ENCODE data around the gene PMS1.

DNA sequence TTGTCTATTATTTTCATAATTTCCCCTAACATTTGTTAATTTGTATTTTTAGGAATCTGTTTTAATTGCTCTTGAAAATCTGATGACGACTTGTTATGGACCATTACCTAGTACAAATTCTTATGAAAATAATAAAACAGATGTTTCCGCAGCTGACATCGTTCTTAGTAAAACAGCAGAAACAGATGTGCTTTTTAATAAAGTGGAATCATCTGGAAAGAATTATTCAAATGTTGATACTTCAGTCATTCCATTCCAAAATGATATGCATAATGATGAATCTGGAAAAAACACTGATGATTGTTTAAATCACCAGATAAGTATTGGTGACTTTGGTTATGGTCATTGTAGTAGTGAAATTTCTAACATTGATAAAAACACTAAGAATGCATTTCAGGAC, 69.9 kb downstream of the PMS1 start:
- TF ChIP-seq, protein P1, sequence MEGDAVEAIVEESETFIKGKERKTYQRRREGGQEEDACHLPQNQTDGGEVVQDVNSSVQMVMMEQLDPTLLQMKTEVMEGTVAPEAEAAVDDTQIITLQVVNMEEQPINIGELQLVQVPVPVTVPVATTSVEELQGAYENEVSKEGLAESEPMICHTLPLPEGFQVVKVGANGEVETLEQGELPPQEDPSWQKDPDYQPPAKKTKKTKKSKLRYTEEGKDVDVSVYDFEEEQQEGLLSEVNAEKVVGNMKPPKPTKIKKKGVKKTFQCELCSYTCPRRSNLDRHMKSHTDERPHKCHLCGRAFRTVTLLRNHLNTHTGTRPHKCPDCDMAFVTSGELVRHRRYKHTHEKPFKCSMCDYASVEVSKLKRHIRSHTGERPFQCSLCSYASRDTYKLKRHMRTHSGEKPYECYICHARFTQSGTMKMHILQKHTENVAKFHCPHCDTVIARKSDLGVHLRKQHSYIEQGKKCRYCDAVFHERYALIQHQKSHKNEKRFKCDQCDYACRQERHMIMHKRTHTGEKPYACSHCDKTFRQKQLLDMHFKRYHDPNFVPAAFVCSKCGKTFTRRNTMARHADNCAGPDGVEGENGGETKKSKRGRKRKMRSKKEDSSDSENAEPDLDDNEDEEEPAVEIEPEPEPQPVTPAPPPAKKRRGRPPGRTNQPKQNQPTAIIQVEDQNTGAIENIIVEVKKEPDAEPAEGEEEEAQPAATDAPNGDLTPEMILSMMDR (IDR thresholded peaks at IDR 0.05; ENCODE audit: insufficient read depth, low read length, poor library complexity, severe bottlenecking): no peak
- TF ChIP-seq EZH2phosphoT487 (conservative IDR thresholded peaks at IDR 0.05; ENCODE audit: low read length): no peak
